Brain pericyte (primary cell): ENCODE results near the gene FAM72C.
"Not testable (repeated sequence)": the region's sequence is repeated elsewhere in the genome, so short reads cannot be mapped to it uniquely, and the experiment has no call there.

Experiments used
- DNase-seq: peaks from one replicate; pipeline ENCODE4 v3.0.0-alpha.2; 2012; ENCODE audit warnings: low read depth, low spot score

The FAM72C gene

DNA sequence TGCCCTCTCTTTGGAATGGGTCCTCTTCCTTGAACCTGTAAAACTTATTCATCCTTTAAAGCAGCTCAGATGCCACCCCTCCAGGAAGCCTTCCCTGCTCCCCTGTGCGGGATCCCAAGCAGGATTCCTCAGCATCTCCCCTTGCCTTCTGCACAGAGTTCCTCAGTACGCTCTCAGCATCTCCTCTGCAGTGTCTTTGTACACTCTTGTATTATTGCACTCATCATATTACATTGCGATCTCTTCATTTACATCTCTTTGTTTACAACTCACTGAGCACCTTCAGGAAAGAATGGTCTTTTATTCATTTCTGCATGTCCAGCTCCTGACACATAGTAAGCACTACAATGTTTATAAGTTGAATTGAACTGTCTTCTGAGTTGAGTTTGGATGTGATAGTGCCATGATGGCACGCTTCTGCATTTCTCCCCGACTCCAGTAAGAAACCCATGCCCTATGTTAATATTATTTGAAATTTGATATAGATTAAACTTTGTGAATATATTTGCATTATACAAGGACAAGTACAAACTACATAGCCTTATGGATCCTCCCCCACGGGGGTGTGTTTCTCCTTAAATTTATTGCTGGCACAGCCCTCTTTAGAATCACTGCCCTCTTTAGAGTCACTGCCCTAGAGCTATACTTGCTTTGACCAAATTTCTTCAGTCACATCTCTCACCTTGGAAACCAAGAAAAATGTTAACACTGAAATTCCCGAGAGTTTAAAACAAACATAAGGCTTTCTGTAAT, 13.1 kb upstream of the FAM72C start:
- DNase-seq, result not testable (repeated sequence)

DNA sequence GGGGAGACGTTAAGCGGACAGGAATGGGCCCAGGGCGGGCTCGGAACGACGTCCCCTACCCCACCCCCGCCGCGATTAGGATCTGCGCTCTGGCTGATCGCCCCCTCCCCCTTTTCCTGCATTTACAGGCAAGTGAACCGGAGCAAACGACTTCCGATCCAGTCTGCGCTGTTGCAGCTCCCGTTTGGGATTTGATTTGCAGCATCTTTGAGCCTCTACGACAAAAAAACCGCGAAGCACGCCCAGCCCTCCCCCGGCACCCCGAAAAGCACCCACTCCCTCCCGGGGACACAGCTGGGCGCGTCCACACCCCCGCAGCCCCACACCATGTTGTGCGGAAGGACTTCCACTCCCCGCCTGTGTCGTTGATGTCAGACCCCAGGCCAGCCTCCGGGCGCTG, 2.6 kb upstream of the FAM72C start:
- not testable (repeated sequence) for DNase-seq

DNA sequence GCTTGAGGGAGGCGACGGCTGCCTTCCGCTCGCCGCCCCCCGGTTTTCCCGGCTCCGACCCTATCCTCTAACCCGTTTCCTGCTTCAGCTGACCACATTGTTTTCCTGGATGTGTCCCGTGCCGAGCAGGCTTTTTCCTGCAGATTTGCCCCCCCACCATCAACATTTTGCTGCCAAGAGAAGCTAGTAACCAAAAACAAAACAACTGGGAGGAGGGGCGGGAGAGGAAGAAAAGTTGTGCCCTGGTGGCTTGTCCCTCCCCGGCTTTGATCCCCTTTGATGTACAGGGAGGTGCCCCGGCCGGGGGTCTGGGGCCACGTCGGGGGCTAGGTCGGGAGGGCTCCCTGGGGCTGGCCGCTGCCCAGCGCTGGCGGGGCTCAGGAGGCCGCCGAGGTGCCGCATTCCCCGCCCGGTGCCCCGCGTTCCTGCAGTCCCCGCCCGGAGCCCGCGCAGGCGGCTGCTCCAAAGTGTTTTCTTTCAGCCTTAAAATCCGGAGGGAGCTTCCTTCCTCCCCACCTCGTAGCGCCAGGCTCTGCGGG, 2.2 kb upstream of the FAM72C start:
- not testable (repeated sequence) for DNase-seq

DNA sequence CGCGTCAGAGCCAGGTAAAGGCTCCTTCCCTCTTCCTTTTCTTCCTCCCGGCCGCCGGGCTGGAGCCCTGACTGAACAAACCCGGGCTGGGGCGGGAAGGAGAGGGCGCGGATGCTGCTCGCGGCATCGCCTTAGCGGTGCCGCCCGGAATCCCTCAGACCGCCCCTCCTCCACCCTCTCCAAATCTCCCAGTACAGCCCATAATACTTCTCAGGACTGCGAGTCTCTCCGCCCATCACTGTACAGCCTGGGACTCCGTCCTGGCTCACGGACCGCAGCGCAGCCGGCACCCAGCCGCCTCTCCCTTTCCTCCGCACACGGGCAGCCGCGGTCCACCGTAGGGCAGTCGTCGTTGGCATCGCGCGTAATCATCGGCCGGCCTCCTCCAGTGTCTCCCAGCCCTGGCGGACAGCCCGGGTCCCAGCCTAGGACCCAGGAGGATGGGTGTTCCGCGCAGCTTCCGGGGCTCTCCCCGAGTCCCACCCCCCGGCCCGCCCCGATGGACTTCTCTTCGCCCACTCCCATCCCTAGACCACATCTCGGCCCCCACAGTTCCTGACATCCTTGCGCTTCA, 1.1 kb upstream of the FAM72C start:
- DNase-seq, result not testable (repeated sequence)

DNA sequence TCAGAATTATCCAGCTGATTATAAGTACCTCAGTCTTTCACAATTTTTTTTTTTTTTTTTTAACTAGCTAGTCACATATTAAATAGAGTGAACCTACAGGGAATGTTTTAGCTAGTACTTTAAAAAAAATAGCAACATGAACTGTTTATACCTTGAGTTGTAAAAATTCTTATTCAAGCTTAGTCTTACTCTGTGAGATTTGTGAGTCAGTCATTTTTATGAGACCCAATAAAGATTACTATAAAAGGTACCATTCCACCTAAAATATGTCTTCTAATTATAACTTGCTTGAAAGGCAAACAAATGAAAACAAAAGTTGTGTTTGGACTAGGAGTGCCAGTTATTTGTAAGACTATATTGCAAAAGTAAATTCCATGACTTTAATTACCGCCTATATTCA, 5.9 kb downstream of the FAM72C start:
- DNase-seq, result not testable (repeated sequence)

DNA sequence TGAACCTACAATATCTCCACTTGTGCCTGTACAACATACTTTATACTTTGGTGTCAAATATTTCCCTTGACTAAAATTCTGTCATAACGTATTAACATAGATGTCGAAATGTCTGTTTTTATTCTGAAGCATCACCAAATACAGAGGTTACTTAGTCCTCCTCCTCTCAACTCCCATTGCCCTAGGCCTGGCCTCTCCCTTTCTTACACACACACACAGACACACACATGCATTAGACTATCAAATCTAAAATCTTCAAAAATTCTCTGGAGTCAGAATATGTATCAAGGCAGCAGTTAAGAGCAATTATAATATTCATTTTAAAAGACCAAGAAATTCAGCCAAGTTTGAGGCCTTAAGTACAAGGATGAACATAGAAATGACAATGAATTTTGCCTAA, 7.5 kb downstream of the FAM72C start:
- DNase-seq, result not testable (repeated sequence)

DNA sequence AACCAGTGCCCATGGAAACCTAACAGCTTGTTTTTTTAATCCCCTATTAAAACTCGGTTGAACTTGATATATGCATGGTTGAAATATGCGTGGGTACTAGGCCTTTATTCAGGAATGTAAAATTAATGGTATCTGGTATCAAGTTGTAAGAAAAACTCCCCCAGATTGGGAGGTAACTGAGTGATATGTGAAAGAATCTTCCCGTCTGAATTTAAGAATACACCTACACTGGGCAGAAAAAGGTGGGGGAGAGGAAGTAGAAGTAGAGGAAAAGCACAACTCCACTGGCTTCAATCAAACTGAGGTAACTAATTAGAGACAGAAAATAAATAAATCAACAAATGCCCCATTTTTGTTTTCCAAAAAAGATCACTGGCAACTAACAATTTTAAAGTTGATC, 15.9 kb downstream of the FAM72C start:
- DNase-seq, result not testable (repeated sequence)

DNA sequence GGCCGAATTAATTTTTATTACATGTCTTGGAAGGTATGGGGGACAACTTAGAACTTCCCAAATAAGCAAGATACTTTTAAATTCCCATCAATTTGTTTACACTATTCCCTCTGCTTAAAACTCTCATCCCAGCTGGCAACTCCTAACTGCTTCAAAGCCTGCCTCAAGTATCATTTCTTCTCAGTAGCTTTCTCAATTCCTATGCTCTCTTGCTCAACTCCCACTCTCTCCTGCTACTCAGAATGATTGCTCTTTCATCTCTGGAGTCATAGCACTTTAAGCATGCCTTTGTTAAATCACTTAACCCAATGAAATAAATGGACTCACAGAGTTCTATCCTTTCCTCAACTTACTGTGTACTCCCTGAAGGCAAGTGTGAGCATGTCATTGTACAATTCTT, 18.9 kb downstream of the FAM72C start:
- not testable (repeated sequence) for DNase-seq

DNA sequence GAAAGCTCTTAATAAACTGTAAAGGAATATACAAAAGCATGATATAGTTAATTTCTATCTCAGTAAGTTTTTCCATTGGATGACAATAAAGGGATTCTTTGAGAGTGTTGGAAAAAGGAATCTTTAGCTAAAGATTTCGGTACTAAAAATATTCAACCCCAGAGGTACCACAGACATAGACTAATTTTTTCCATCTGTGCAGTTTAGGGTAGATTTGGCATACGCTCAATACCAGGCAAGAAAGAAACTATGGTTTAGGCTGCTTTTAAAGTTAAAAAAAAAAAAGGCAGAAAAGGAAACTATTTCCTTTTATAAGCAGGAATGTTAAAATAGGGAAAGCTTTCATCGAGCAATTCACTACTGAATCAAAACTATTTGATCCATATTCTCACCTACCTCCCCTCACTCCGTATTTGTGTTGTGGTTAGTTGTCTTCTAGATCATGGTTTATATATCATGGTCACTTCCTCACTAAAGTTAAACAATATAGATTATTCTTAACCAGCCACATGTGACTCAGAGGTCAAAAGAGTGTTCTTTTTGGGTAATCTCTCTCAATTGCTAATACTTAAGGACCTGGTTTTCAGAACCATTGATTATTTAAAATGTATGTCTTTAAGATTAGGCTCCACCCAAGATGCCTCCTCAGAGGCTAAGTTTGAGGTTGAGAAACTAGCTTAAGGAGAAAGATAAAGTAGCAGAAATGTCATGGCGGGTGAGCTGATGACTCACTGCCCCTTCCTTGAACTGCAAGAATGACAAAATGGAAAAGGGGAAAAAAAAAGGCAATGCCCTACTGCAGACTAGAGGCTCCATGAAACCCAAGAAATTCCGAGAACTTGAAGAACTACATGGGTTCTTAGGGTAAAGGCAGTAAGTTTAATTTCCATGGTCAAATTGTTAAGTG, 20.0 kb downstream of the FAM72C start:
- not testable (repeated sequence) for DNase-seq

DNA sequence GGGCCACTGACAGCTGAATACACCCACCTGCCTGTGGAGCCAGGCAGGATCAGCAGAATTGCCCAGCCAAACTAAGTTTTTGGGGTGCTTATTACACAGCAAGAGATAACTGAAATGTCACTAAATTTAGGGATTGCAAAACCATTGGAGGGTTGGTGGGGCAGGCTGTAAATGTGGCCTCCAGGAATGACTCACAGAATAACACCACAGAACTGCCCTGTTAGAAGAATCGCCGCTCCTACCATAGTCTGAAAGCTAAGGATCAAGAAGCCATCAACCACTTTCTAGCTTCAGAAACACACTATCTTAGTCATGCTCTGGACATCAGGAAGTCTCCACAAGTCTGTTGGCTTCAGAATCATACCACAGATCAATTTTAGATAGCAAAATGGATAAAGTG, 24.0 kb downstream of the FAM72C start:
- DNase-seq, result not testable (repeated sequence)

DNA sequence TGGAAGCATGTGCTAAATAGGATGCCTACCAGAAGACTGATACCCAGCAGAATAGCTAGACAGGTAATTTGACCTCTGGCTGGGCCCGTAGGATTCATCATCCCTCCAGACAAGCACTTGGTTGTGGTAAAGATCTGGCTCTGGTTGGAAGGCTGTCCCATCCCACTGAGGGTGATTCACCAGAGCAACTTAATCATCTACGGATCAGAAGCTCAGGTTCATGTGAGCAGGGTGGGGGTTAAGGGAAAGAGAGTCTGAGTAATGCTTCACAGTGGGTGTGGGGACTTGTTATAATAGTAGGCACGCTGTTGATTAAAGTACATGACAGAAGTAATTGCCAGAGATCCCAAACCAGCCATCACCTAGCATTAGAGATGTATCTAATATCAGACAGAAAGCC, 26.5 kb downstream of the FAM72C start:
- not testable (repeated sequence) for DNase-seq

DNA sequence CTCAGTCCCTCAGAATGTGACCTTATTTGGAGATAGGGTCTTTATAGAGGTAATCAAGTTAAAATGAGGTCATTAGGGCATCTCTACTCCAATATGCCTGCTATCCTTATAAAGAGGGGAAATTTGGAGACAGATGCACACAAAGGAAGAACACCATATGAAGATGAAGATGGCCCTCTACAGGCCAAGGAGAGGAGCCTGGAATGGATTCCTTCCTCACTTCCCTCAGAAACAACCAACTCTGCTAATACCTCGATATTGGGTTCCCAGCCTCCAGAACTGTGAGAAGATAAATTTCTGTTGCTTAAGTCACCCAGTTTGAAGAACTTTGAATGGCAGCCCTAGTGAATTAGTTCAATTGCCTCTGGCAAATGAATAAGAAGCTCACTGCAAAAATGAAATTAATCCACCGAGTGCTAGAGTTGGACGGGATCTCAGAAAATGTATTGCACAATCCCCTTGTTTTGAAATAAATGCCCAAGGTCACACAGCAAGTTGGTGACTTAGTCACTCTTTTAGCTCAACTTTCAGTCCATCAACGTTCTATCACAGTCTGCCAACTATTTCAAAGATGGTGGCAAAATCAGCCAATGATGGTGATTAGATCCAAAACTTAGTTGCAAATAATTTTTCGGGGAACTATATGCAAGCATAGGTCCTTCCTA, 27.1 kb downstream of the FAM72C start:
- DNase-seq, result not testable (repeated sequence)

DNA sequence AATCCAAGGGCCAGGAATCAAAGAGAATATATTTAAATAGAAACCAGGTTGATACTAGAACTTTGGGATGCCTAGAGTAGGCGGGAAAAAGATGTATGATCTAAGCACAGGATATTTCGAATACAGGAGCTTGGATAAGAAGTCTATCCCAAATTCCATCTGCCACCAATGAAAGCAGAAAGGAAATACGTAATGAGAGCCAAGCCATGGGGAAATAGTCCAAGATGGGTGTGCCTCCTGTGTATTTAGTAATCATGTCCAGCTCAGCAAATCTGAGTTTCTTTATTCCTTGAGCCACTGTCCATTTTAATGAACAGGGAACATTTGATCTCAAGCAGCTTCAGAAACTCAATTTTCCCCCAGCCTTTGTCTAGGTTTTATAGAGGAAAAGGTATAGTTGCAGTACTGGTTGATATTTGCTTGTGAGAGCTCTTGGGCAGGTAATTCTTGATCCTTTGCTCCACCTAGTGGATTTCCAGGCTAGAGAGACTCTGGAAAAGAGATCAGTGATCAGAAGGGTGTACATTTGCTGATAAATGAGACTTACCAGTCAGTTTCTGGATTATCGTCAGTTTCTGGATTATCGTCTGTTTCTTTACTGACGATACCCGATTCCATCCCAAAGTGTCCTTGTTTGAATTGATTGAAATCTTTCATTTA, 28.3 kb downstream of the FAM72C start:
- DNase-seq, result not testable (repeated sequence)

DNA sequence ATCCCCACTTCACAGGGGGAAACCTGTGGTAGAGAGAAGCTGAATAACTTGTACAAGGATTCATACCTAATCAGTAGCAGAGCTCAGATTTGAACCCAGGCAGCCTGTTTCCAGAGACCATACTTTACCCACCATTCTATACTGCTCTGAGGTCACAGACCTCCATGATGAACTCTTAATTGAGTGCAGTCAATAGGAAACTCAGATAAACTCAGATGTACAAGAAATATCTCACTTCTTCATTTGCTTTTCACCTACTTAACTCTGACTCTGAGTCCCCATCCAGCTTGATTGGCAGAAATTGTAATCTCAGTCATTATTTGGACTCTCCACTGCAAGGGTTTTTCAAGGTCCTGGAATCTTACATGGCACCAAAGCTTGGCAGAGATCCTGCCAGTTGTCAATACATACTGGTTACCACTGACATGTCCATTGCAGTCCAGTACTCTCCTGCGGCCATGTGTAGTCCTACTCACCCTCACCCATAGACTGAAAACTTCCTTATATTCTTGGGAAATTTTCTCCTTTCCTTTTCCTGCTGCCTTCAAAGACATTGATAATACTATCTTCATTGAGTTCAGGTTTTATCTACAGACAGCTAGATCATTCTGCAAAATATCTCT, 29.4 kb downstream of the FAM72C start:
- DNase-seq, result not testable (repeated sequence)

DNA sequence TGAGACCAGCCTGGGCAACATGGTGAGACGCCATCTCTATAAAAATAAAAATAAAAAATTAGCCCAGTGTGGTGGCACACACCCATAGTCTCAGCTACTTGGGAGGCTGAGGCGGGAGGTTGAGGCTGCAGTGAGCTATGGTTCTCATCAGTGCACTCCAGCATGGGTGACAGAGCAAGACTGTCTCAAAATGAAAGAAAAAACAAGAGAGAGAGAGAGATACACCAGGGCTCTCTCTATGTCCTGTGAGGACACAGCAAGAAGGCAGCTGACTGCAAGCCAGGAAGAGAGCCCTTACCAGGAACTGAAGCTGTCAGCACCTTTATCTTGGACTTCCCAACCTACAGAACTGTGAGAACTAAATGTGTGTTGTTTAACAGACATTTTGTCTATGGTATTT, 32.1 kb downstream of the FAM72C start:
- DNase-seq, result not testable (repeated sequence)

DNA sequence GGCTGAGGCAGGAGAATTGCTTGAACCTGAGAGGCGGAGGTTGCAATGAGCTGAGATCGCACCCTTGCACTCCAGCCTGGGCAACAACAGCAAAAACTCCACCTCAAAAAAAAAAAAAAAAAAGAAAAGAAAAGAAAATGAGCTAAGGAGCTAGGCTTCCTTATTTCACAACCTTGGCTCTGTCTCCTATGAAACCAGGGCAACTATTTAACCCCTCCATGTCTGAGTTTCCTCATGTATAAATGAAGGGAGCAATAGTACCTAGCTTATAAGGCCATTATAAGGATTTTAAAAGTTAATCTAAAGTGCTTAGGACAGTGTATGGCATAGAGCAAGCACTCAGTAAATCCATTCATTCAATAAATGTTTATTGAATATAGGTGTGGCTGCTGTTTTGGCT, 32.9 kb downstream of the FAM72C start:
- DNase-seq, result not testable (repeated sequence)

DNA sequence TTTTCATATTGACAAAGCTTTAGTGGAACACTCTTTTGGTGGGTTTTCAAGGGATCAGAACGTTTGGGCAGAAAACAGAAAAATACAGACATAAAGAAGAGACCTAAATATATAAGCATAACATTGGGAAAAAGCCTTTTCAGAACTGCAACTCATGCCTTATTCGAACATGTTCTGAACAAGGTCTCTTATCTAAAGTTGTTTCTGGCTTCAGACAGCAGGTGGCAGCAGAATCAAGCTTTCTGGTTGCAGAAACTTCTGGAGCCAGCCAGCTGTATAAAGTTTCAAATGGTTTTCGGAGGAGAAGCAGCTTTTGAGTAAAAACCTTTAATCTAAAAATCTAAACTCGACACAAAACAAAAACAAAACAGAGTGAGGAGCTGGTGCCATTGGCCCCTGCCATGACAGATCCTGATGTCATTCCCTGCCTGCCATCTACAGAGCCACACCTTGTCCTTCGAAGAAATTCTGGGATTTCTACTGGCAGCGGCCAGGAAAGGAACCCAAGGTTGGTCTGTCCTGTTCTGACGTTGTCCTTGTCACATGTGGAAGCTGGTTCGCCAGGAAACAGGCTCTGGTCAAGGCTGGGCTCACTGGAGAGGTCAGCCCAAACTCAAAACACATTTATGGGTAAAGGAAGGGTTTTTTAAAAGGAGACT, 35.2 kb downstream of the FAM72C start:
- not testable (repeated sequence) for DNase-seq

DNA sequence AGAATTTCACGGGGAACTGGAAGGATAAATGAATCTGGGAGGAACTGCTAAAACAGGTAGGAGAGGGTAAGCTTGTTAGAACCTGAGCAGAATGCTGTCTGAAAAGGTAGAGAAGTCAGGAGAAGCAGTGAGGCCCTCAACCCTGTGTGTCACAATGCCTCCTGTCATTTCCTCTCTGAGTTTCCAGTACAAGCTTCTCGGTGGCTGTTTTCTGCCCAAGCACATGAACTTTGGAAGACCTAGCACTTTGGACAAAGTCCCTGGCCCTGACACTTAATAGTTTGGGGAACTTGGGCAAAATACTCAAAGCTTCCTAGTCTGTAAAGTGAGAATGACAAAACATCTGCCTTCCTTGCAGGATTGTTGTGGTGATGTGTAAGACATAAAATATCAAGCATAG, 52.7 kb downstream of the FAM72C start:
- not testable (repeated sequence) for DNase-seq

DNA sequence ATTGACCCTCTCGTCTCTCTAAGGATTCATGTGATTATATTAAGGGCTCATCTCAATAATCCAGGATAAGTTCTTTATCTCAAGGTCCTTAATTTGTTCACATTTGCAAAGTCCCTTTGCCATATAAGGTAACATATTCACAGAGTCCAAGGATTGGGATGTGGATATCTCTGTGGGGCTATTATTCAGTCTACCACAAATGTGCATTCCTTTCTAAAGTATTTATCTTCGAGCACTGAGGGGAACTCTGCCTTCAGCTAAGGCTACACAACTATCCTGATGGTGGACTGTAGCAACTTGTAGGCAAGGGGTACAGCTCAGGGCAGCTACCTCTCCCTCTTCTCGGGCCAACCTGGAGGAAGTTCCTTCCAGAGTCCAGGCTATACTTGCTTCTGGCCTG, 53.2 kb downstream of the FAM72C start:
- DNase-seq, result not testable (repeated sequence)

DNA sequence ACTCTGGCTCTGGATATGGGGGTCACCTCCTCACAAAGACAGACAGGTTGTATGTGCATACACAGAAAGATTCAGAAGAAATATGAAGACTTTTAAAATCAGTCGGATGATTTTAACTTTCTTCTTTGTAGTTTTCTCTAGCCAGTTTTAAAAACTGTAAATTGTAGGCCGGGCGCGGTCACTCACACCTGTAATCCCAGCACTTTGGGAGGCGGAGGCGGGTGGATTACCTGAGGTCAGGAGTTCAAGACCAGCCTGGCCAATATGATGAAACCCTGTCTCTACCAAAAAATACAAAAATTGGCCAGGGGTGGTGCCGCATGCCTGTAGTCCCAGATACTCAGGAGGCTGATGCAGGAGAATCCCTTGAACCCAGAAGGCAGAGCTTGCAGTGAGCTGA, 58.1 kb downstream of the FAM72C start:
- DNase-seq, result not testable (repeated sequence)
